ENCODE measurements around the gene WDR90.

The WDR90 gene

GRCh38 chr16:648781-649589 lies at the start of gene WDR90:
Gene WDR90 (plus strand): TSS chr16:649365. CDS start chr16:649417, 52 bp downstream.
- peak; percentile 26 for DNase-seq (ENCODE audit: low read depth)

- no peak for DNase-seq (ENCODE audit: low read depth)
These were observed 48.4 kb upstream of the WDR90 start for GRCh38 chr16:600781-601180.

- DNase-seq (ENCODE audit: low read depth), result no peak
These were observed 45.2 kb upstream of the WDR90 start for GRCh38 chr16:603933-604332.

GRCh38 chr16:606656-607307 lies 42.4 kb upstream of the WDR90 start:
- DNase-seq (ENCODE audit: low read depth), result no peak

GRCh38 chr16:608019-608418 lies 41.1 kb upstream of the WDR90 start:
- no peak for DNase-seq (ENCODE audit: low read depth)

- no peak for DNase-seq (ENCODE audit: low read depth)
These were observed 39.8 kb upstream of the WDR90 start for GRCh38 chr16:609316-609715.

- no peak for DNase-seq (ENCODE audit: low read depth)
These were observed 39.2 kb upstream of the WDR90 start for GRCh38 chr16:609984-610383.

- DNase-seq (ENCODE audit: low read depth), result no peak
These were observed 38.4 kb upstream of the WDR90 start for GRCh38 chr16:610513-611381.

GRCh38 chr16:615122-615521 lies 34.0 kb upstream of the WDR90 start:
- no peak for DNase-seq (ENCODE audit: low read depth)

GRCh38 chr16:616733-617586 lies 32.2 kb upstream of the WDR90 start:
- DNase-seq (ENCODE audit: low read depth), result no peak

- DNase-seq (ENCODE audit: low read depth), result no peak
These were observed 31.3 kb upstream of the WDR90 start for GRCh38 chr16:617855-618254.

GRCh38 chr16:619476-620100 lies 29.6 kb upstream of the WDR90 start:
- DNase-seq (ENCODE audit: low read depth), result no peak

GRCh38 chr16:620700-621525 lies 28.3 kb upstream of the WDR90 start:
- DNase-seq (ENCODE audit: low read depth), result no peak

GRCh38 chr16:621526-622105 lies 27.5 kb upstream of the WDR90 start:
- DNase-seq (ENCODE audit: low read depth), result no peak

- no peak for DNase-seq (ENCODE audit: low read depth)
These were observed 26.3 kb upstream of the WDR90 start for GRCh38 chr16:622920-623280.

- no peak for DNase-seq (ENCODE audit: low read depth)
These were observed 24.6 kb upstream of the WDR90 start for GRCh38 chr16:624526-625070.

GRCh38 chr16:625117-625976 lies 23.8 kb upstream of the WDR90 start:
- no peak for DNase-seq (ENCODE audit: low read depth)

GRCh38 chr16:625977-626765 lies 23.0 kb upstream of the WDR90 start:
- no peak for DNase-seq (ENCODE audit: low read depth)

Measured in non-pigmented ciliary epithelial cell (primary cell).